SK-N-SH (cell line): ENCODE data around the gene LENG1.
"Not testable (repeated sequence)": the region's sequence is repeated elsewhere in the genome, so short reads cannot be mapped to it uniquely, and the experiment has no call there.

Experiments
- CHD2 ChIP-seq: fragments of 150-350 bp; IDR thresholded peaks from 2 replicates; pipeline ENCODE4 v1.6.1; 2018; ENCODE audit warnings: low read length; ENCODE audit not compliant: partially characterized antibody
- CTCF ChIP-seq: fragments of 200-600 bp; sonication (generic); IDR thresholded peaks from 2 replicates; pipeline ENCODE4 v1.6.1; 2017; ENCODE audit warnings: antibody characterized with exemption, mild to moderate bottlenecking, moderate library complexity
- ELF1 ChIP-seq: IDR thresholded peaks from 2 replicates; pipeline ENCODE4 v1.4.0; 2012
- EP300 ChIP-seq, 2 experiments: IDR thresholded peaks; 2 replicates each; pipeline versions ENCODE4 v1.4.0 to v1.6.1; 2012; ENCODE audit warnings: borderline replicate concordance in 1 of 2, low read depth in 1 of 2, low read length in 1 of 2
- EZH2phosphoT487 ChIP-seq: fragments of 200-600 bp; sonication (generic); IDR thresholded peaks from 2 replicates; pipeline ENCODE4 v1.6.1; 2017; ENCODE audit warnings: low read depth, mixed run types, mild to moderate bottlenecking, antibody characterized with exemption, moderate library complexity, borderline replicate concordance
- FOSL2 ChIP-seq: IDR thresholded peaks from 2 replicates; pipeline ENCODE4 v1.4.0; 2012; ENCODE audit warnings: low read depth, mild to moderate bottlenecking, moderate library complexity, borderline replicate concordance
- NFIC ChIP-seq: IDR thresholded peaks from 2 replicates; pipeline ENCODE4 v1.4.0; 2012; ENCODE audit warnings: borderline replicate concordance
- POLR2AphosphoS5 ChIP-seq: IDR thresholded peaks from 2 replicates; pipeline ENCODE4 v1.6.1; 2012; ENCODE audit warnings: low read depth, low read length
- RFX5 ChIP-seq: IDR thresholded peaks from 2 replicates; pipeline ENCODE4 v1.6.1; 2012; ENCODE audit warnings: mild to moderate bottlenecking, improper control_type of control experiment, low read length
- SIN3A ChIP-seq: IDR thresholded peaks from 2 replicates; pipeline ENCODE4 v1.6.1; 2012; ENCODE audit warnings: low read depth, mild to moderate bottlenecking, low read length, moderate library complexity, borderline replicate concordance
- TF ChIP-seq, protein P1 (sequence below): IDR thresholded peaks from 2 replicates; pipeline ENCODE4 v1.4.0; 2012; ENCODE audit warnings: low read depth, borderline replicate concordance
- TF ChIP-seq, protein P2 (sequence below): IDR thresholded peaks from 2 replicates; pipeline ENCODE4 v1.4.0; 2012; ENCODE audit warnings: low read depth
- TF ChIP-seq, protein P3 (sequence below): IDR thresholded peaks from 2 replicates; pipeline ENCODE4 v1.6.1; 2012; ENCODE audit warnings: mild to moderate bottlenecking, low read depth, low read length, moderate library complexity

DNA sequence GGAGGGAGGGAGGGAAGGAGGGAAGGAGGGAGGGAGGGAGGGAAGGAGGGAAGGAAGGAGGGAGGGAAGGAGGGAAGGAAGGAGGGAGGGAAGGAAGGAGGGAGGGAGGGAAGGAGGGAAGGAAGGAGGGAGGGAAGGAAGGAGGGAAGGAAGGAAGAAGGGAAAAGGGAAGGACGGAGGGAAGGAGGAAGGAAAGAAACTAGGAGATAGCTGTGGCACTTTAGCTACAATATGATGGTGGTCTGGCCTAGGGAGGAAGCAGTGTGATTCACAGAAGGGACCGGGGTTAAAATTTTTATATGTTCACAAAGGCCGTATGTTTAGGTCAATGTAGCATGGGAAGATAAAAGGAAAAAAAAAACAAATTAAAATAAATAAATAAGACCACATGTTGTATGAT lies 22.4 kb upstream of the LENG1 start:
- TF ChIP-seq, protein P1, sequence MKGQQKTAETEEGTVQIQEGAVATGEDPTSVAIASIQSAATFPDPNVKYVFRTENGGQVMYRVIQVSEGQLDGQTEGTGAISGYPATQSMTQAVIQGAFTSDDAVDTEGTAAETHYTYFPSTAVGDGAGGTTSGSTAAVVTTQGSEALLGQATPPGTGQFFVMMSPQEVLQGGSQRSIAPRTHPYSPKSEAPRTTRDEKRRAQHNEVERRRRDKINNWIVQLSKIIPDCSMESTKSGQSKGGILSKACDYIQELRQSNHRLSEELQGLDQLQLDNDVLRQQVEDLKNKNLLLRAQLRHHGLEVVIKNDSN: not testable (repeated sequence)
- TF ChIP-seq EP300 (IDR thresholded peaks at IDR 0.05; ENCODE audit: borderline replicate concordance in 1 of 2, low read depth in 1 of 2, low read length in 1 of 2); RFX5; NFIC; POLR2AphosphoS5; CTCF; SIN3A; FOSL2; ELF1; CHD2; EZH2phosphoT487: not testable (repeated sequence)
- TF ChIP-seq, protein P2, sequence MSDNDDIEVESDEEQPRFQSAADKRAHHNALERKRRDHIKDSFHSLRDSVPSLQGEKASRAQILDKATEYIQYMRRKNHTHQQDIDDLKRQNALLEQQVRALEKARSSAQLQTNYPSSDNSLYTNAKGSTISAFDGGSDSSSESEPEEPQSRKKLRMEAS: not testable (repeated sequence)
- TF ChIP-seq, protein P3, sequence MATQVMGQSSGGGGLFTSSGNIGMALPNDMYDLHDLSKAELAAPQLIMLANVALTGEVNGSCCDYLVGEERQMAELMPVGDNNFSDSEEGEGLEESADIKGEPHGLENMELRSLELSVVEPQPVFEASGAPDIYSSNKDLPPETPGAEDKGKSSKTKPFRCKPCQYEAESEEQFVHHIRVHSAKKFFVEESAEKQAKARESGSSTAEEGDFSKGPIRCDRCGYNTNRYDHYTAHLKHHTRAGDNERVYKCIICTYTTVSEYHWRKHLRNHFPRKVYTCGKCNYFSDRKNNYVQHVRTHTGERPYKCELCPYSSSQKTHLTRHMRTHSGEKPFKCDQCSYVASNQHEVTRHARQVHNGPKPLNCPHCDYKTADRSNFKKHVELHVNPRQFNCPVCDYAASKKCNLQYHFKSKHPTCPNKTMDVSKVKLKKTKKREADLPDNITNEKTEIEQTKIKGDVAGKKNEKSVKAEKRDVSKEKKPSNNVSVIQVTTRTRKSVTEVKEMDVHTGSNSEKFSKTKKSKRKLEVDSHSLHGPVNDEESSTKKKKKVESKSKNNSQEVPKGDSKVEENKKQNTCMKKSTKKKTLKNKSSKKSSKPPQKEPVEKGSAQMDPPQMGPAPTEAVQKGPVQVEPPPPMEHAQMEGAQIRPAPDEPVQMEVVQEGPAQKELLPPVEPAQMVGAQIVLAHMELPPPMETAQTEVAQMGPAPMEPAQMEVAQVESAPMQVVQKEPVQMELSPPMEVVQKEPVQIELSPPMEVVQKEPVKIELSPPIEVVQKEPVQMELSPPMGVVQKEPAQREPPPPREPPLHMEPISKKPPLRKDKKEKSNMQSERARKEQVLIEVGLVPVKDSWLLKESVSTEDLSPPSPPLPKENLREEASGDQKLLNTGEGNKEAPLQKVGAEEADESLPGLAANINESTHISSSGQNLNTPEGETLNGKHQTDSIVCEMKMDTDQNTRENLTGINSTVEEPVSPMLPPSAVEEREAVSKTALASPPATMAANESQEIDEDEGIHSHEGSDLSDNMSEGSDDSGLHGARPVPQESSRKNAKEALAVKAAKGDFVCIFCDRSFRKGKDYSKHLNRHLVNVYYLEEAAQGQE: not testable (repeated sequence)
